GM12878 (cell line): Measurements from ENCODE around the gene CACNA2D3.

Experiments
- KDM1A ChIP-seq: fragments of 200-600 bp; sonication (generic); IDR thresholded peaks from 2 replicates; pipeline ENCODE4 v1.6.1; 2016; ENCODE audit warnings: borderline replicate concordance
- POLR2A ChIP-seq: IDR thresholded peaks from 2 replicates; pipeline ENCODE4 v1.6.1; 2011; ENCODE audit warnings: low read depth, mild to moderate bottlenecking, low read length
- TF ChIP-seq, protein P1 (sequence below), 3 experiments: IDR thresholded peaks in 2 of 3; conservative IDR thresholded peaks in 1 of 3; 2 replicates each; pipeline ENCODE4 v1.5.1; 2011; ENCODE audit warnings: low read depth in 3 of 3, low read length in 3 of 3, mild to moderate bottlenecking in 3 of 3, control low read depth in 2 of 3, moderate library complexity in 2 of 3, inconsistent platforms in 1 of 3, mixed read lengths in 1 of 3; ENCODE audit not compliant: control insufficient read depth in 2 of 3, insufficient read depth in 1 of 3; ENCODE audit errors: extremely low read depth in 1 of 3

DNA sequence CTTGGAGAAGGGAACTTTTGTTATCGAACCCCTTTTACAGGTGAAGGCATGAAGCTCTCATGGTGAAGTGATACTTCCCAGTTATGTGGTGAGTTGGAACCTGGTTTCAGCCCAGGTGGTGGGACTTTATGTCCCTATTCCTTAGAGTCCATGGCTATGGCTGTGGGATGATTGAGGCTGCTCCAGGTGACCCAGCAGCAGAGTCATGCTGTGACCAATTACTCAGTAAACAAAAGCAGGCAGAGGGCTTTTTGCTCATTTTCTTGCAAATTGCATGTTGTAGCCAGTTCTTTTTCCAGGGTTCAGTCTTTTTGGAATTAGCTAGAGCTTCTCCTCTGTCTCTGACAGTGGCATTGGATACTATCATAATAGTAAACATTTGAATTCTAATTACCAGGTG, 70.7 kb downstream of the CACNA2D3 start:
- TF ChIP-seq POLR2A (no peak), KDM1A (no peak)
- TF ChIP-seq, protein P1, sequence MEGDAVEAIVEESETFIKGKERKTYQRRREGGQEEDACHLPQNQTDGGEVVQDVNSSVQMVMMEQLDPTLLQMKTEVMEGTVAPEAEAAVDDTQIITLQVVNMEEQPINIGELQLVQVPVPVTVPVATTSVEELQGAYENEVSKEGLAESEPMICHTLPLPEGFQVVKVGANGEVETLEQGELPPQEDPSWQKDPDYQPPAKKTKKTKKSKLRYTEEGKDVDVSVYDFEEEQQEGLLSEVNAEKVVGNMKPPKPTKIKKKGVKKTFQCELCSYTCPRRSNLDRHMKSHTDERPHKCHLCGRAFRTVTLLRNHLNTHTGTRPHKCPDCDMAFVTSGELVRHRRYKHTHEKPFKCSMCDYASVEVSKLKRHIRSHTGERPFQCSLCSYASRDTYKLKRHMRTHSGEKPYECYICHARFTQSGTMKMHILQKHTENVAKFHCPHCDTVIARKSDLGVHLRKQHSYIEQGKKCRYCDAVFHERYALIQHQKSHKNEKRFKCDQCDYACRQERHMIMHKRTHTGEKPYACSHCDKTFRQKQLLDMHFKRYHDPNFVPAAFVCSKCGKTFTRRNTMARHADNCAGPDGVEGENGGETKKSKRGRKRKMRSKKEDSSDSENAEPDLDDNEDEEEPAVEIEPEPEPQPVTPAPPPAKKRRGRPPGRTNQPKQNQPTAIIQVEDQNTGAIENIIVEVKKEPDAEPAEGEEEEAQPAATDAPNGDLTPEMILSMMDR (IDR thresholded peaks at IDR 0.05 in 2 of 3, conservative IDR thresholded peaks at IDR 0.05 in 1 of 3; ENCODE audit: control insufficient read depth in 2 of 3, extremely low read depth in 1 of 3, insufficient read depth in 1 of 3, low read depth in 3 of 3, low read length in 3 of 3), result no peak
